Keratinocyte (primary cell): ENCODE data around the gene TMTC3. TPM values are rescaled to one million over a fixed set of nuclear protein-coding genes. Genes with fewer than 3 reads are reported as not detected.

Experiments
- DNase-seq: peaks from one replicate; pipeline ENCODE4 v3.0.0-alpha.2; 2011; ENCODE audit warnings: low read depth, missing footprints, low spot score
- FAIRE-seq: peaks from 2 replicates; lab custom pipeline; 2011; peaks lifted over from hg19 to GRCh38; lab: Jason Lieb, UNC
- H2AFZ ChIP-seq: 2 replicates; pipeline ENCODE4 v1.6.0; 2012; ENCODE audit warnings: low read length, control low read depth, inconsistent platforms; ENCODE audit not compliant: control insufficient read depth
- H3K27ac ChIP-seq: 2 replicates; pipeline ENCODE4 v1.5.1; 2011; ENCODE audit warnings: low read length; ENCODE audit not compliant: control insufficient read depth, insufficient read depth
- H3K27me3 ChIP-seq: 3 replicates; pipeline ENCODE4 v1.6.0; 2011; ENCODE audit warnings: low read length; ENCODE audit not compliant: control insufficient read depth, insufficient read depth; ENCODE audit errors: extremely low read depth
- H3K36me3 ChIP-seq, 2 experiments: 2 replicates in 1 of 2; 3 replicates in 1 of 2; pipeline ENCODE4 v1.5.1; 2011; ENCODE audit warnings: low read length in 2 of 2, mild to moderate bottlenecking in 1 of 2; ENCODE audit not compliant: control insufficient read depth in 2 of 2, insufficient read depth in 2 of 2; ENCODE audit errors: extremely low read depth in 1 of 2
- H3K4me1 ChIP-seq: 3 replicates; pipeline ENCODE4 v1.5.1; 2011; ENCODE audit warnings: low read length; ENCODE audit not compliant: control insufficient read depth, insufficient read depth; ENCODE audit errors: extremely low read depth
- H3K4me2 ChIP-seq: 3 replicates; pipeline ENCODE4 v1.6.0; 2011; ENCODE audit warnings: low read depth, low read length; ENCODE audit not compliant: control insufficient read depth, insufficient read depth; ENCODE audit errors: extremely low read depth
- H3K4me3 ChIP-seq, 3 experiments: fragments of 200-600 bp in 1 of 3; sonication (generic) in 1 of 3; 2 replicates in 2 of 3; 3 replicates in 1 of 3; pipeline ENCODE4 v1.5.1; 2011 to 2016; ENCODE audit warnings: low read length in 3 of 3, mild to moderate bottlenecking in 3 of 3, control low read depth in 2 of 3, inconsistent platforms in 1 of 3, low read depth in 1 of 3, mixed read lengths in 1 of 3, mixed run types in 1 of 3, moderate library complexity in 1 of 3; ENCODE audit not compliant: control insufficient read depth in 2 of 3, insufficient read depth in 2 of 3; ENCODE audit errors: extremely low read depth in 1 of 3
- H3K79me2 ChIP-seq: 2 replicates; pipeline ENCODE4 v1.6.0; 2012; ENCODE audit warnings: low read length; ENCODE audit not compliant: control insufficient read depth, insufficient read depth
- H3K9ac ChIP-seq: 3 replicates; pipeline ENCODE4 v1.6.0; 2011; ENCODE audit warnings: low read length; ENCODE audit not compliant: control insufficient read depth, insufficient read depth; ENCODE audit errors: extremely low read depth
- H3K9me1 ChIP-seq: 3 replicates; pipeline ENCODE4 v1.6.0; 2011; ENCODE audit warnings: low read length; ENCODE audit not compliant: control insufficient read depth, insufficient read depth; ENCODE audit errors: extremely low read depth
- H3K9me3 ChIP-seq: 2 replicates; pipeline ENCODE4 v1.5.1; 2012; ENCODE audit warnings: low read depth, low read length; ENCODE audit not compliant: control insufficient read depth
- H4K20me1 ChIP-seq: 3 replicates; pipeline ENCODE4 v1.6.0; 2011; ENCODE audit warnings: low read length; ENCODE audit not compliant: control insufficient read depth, insufficient read depth; ENCODE audit errors: extremely low read depth
- EZH2 ChIP-seq: IDR thresholded peaks from one replicate; pipeline ENCODE4 v1.6.1; 2012; ENCODE audit warnings: inconsistent platforms, mild to moderate bottlenecking, low read length, moderate library complexity
- dilution Hi-C: fragments of 300-500 bp; cut with MboI; formaldehyde crosslinking; loops from one replicate; pipeline ENCODE4 v1.7.0; 2020; ENCODE audit warnings: low sequenced_read_pairs; ENCODE audit not compliant: extremely low pct_ligation_motif_present
- polyA plus RNA-seq, 5 experiments: library from polyadenylated mRNA; depleted of rRNA in 3 of 5; stranded (reverse) in 3 of 5; stranded (forward) in 1 of 5; unstranded in 1 of 5; fragments of >200 nt; gene quantifications; 1 replicate in 1 of 5; 2 replicates in 3 of 5; 3 replicates in 1 of 5; pipeline versions ENCODE4 v1.2.1 to v1.2.3, GENCODE V29; 2011 to 2012; ENCODE audit warnings: missing spikeins in 2 of 5, low read depth in 1 of 5, low replicate concordance in 1 of 5
- TF ChIP-seq, protein P1 (sequence below), 3 experiments: IDR thresholded peaks in 1 of 3; conservative IDR thresholded peaks in 1 of 3; optimal IDR thresholded peaks in 1 of 3; 2 replicates in 2 of 3; 3 replicates in 1 of 3; pipeline versions ENCODE3 to v1.5.1; 2011; ENCODE audit warnings: low read length in 3 of 3, mild to moderate bottlenecking in 3 of 3, moderate library complexity in 2 of 3, control low read depth in 1 of 3, inconsistent platforms in 1 of 3; ENCODE audit not compliant: insufficient read depth in 2 of 3; ENCODE audit errors: extremely low read depth in 1 of 3

TMTC3 gene
- polyA plus RNA-seq, 1 donor (not counting 4 experiments of a cell fraction or from before 2014, with no cell fraction given), result 35.1 TPM

DNA sequence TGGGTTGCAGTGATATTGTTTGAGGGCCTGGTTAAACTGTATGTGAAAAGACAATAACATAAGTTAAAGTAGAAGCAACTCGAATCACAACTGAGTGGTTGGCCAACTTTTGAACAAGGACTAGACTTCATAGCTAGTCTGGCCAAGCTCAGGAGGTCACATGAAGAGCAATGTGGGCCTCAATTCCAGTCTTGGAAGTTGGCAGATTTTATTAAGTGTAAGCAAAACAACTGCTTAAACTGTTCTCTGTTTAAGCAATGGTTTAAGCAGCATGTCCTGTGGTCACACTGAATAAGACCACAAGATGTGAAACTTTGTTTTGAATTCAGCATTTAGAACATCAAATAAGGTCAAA, 100.4 kb downstream of the TMTC3 start:
- no peak for DNase-seq
- H2AFZ ChIP-seq, result peak overlapping the region; percentile 68
- dilution Hi-C loops, result no loop called here

DNA sequence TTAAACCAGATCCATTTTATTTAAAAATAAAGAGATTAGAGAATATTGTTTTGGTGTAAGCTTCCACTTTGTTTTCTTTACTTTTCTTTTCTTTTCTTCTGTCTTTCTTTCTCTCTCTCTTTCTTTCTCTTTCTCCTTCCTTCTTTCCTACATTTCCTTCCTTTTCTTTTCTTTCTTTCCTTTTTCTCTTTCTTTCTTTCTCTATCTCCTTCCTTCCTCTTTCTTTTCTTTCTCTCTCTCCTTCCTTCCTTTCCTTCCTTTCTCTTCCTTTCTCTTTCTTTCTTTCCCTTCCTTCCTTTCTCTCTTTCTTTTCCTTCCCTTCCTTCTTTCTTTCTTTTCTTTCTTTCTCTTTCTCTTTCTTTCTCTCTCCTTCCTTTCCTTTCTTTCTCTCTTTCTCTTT, 100.8 kb downstream of the TMTC3 start:
- Histone ChIP-seq H3K27ac (peak overlapping the region; percentile 92), H3K4me3 (no peak overlapping the region), H3K4me2 (peak overlapping the region; percentile 42), H3K9me1 (peaks cover 2% of the 10 kb centered on the region), H3K9me3 (no peaks in the 10 kb centered on the region), H2AFZ (peak overlapping the region; percentile 68), H4K20me1 (no peaks in the 10 kb centered on the region), H3K27me3 (no peaks in the 10 kb centered on the region), H3K9ac (no peak overlapping the region), H3K4me1 (peaks cover 39% of the 10 kb centered on the region), H3K36me3 (no peaks in the 10 kb centered on the region), H3K79me2 (no peaks in the 10 kb centered on the region)
- TF ChIP-seq EZH2, result no peak
- TF ChIP-seq, protein P1, sequence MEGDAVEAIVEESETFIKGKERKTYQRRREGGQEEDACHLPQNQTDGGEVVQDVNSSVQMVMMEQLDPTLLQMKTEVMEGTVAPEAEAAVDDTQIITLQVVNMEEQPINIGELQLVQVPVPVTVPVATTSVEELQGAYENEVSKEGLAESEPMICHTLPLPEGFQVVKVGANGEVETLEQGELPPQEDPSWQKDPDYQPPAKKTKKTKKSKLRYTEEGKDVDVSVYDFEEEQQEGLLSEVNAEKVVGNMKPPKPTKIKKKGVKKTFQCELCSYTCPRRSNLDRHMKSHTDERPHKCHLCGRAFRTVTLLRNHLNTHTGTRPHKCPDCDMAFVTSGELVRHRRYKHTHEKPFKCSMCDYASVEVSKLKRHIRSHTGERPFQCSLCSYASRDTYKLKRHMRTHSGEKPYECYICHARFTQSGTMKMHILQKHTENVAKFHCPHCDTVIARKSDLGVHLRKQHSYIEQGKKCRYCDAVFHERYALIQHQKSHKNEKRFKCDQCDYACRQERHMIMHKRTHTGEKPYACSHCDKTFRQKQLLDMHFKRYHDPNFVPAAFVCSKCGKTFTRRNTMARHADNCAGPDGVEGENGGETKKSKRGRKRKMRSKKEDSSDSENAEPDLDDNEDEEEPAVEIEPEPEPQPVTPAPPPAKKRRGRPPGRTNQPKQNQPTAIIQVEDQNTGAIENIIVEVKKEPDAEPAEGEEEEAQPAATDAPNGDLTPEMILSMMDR (optimal IDR thresholded peaks at IDR 0.05 in 1 of 3, IDR thresholded peaks at IDR 0.05 in 1 of 3, conservative IDR thresholded peaks at IDR 0.05 in 1 of 3; ENCODE audit: extremely low read depth in 1 of 3, insufficient read depth in 2 of 3, low read length in 3 of 3), result no peak
- dilution Hi-C loops, result no loop called here
- DNase-seq, result no peak
- no peak for FAIRE-seq

More for the DNA sequence above, 100.4 kb downstream of the TMTC3 start:
- Histone ChIP-seq H3K27me3 (no peaks in the 10 kb centered on the region), H3K4me2 (peak overlapping the region; percentile 42), H3K27ac (peak overlapping the region; percentile 92), H3K36me3 (no peaks in the 10 kb centered on the region), H3K4me3 (no peak overlapping the region), H3K9ac (peak overlapping the region; percentile 52), H3K9me1 (peaks cover 2% of the 10 kb centered on the region), H4K20me1 (no peaks in the 10 kb centered on the region), H3K4me1 (peaks cover 42% of the 10 kb centered on the region), H3K79me2 (no peaks in the 10 kb centered on the region), H3K9me3 (no peaks in the 10 kb centered on the region)
- TF ChIP-seq, protein P1 (optimal IDR thresholded peaks at IDR 0.05 in 1 of 3, IDR thresholded peaks at IDR 0.05 in 1 of 3, conservative IDR thresholded peaks at IDR 0.05 in 1 of 3; ENCODE audit: extremely low read depth in 1 of 3, insufficient read depth in 2 of 3, low read length in 3 of 3), result no peak
- no peak for TF ChIP-seq EZH2
- no peak for FAIRE-seq
